T-cell (primary cell): ENCODE data around the gene TNS1. TPM values are rescaled to one million over a fixed set of nuclear protein-coding genes. Genes with fewer than 3 reads are reported as not detected.

Experiments used
- ATAC-seq, 4 experiments: fragments of 200-7000 bp in 3 of 4; fragments of 150-1000 bp in 1 of 4; cut with Tn5 transposase; replicated peaks in 1 of 4; 1 replicate in 3 of 4; 2 replicates in 1 of 4; pipeline ENCODE4 v1.10.0; 2021; ENCODE audit warnings: moderate library complexity in 3 of 4, mild to moderate bottlenecking in 2 of 4, moderate number of reproducible peaks in 1 of 4
- CTCF ChIA-PET, 2 donors: fragments of 300-600 bp; sonication (Branson Sonifier 250); formaldehyde crosslinking; loops; one replicate each; lab custom pipeline; 2022; ENCODE audit warnings: antibody characterized with exemption in 2 of 2; lab: Charles Lee
- POLR2A ChIA-PET, 2 donors: fragments of 300-600 bp; sonication (Branson Sonifier 250); formaldehyde crosslinking; loops; one replicate each; lab custom pipeline; 2022; ENCODE audit warnings: antibody characterized with exemption in 2 of 2; lab: Charles Lee
- DNase-seq, 35 experiments: peaks; one replicate each; pipeline versions ENCODE4 v3.0.0 to v3.0.0-alpha.2; 2013 to 2023
- H3K27ac ChIP-seq: one replicate; pipeline ENCODE4 v1.5.1; 2013; ENCODE audit warnings: low read length
- H3K27me3 ChIP-seq, 2 experiments: replicated peaks in 1 of 2; 1 replicate in 1 of 2; 2 replicates in 1 of 2; pipeline versions ENCODE4 v1.6.1 to v1.7.0; 2013; ENCODE audit warnings: low read length in 1 of 2, mixed read lengths in 1 of 2; ENCODE audit not compliant: control insufficient read depth in 2 of 2, insufficient read depth in 2 of 2; ENCODE audit errors: extremely low read depth in 1 of 2
- H3K36me3 ChIP-seq, 2 donors: 1 replicate in 1 of 2; 2 replicates in 1 of 2; pipeline versions ENCODE4 v1.6.1 to v1.7.0; 2013; ENCODE audit warnings: low read length in 1 of 2; ENCODE audit not compliant: control insufficient read depth in 2 of 2, insufficient read depth in 1 of 2; ENCODE audit errors: extremely low read depth in 1 of 2
- H3K4me1 ChIP-seq, 2 experiments: 1 replicate in 1 of 2; 2 replicates in 1 of 2; pipeline versions ENCODE4 v1.6.1 to v1.7.0; 2013; ENCODE audit warnings: low read length in 2 of 2, mixed read lengths in 1 of 2; ENCODE audit not compliant: insufficient read depth in 2 of 2, control insufficient read depth in 1 of 2; ENCODE audit errors: extremely low read depth in 1 of 2
- H3K4me3 ChIP-seq, 2 donors: 1 replicate in 1 of 2; 2 replicates in 1 of 2; pipeline versions ENCODE4 v1.5.1 to v1.7.0; 2013; ENCODE audit warnings: mild to moderate bottlenecking in 2 of 2, low read length in 1 of 2, moderate library complexity in 1 of 2; ENCODE audit not compliant: control insufficient read depth in 1 of 2; ENCODE audit errors: extremely low read depth in 1 of 2
- H3K9me3 ChIP-seq: 2 replicates; pipeline ENCODE4 v1.7.0; 2013
- H3K27ac Mint-ChIP-seq, 2 donors: one replicate each; pipeline ENCODE4 v1.8.0; 2020 to 2021; ENCODE audit warnings: mild to moderate bottlenecking in 2 of 2, mixed read lengths in 2 of 2
- H3K27me3 Mint-ChIP-seq, 2 donors: one replicate each; pipeline ENCODE4 v1.8.0; 2021 to 2022; ENCODE audit warnings: mixed read lengths in 2 of 2
- H3K36me3 Mint-ChIP-seq: one replicate; pipeline ENCODE4 v1.8.0; 2021; ENCODE audit warnings: mixed read lengths
- H3K4me1 Mint-ChIP-seq, 3 donors: one replicate each; pipeline ENCODE4 v1.8.0; 2020 to 2022; ENCODE audit warnings: mixed read lengths in 3 of 3, mild to moderate bottlenecking in 1 of 3
- H3K4me3 Mint-ChIP-seq, 3 donors: one replicate each; pipeline ENCODE4 v1.8.0; 2020 to 2022; ENCODE audit warnings: mild to moderate bottlenecking in 3 of 3, mixed read lengths in 3 of 3, moderate library complexity in 3 of 3
- H3K9me3 Mint-ChIP-seq, 3 donors: one replicate each; pipeline ENCODE4 v1.8.0; 2020 to 2022; ENCODE audit warnings: mixed read lengths in 3 of 3
- WGBS: methylation state at CpG from one replicate; pipeline ENCODE4 v1.1.5; 2013; ENCODE audit warnings: missing lambda C conversion rate; ENCODE audit not compliant: insufficient coverage; 5-methylcytosine and 5-hydroxymethylcytosine counted together
- total RNA-seq, 35 experiments: library from RNA in 6 of 35; stranded (reverse) in 6 of 35; fragments of 120-200 nt in 1 of 35; gene quantifications; one replicate each; pipeline versions ENCODE4 v1.2.1 to v1.2.4 and lab custom pipeline; 2013 to 2026

TNS1 gene
- total RNA-seq, 5 donors from 2014 or later (not counting 1 experiment from before 2014, with no cell fraction given) = 0.28 to 2.1 (median 1.3) TPM

- H3K36me3 ChIP-seq = no peaks in the 10 kb centered on the region
- POLR2A ChIA-PET = no interaction called here
- no peak for DNase-seq
- CTCF ChIA-PET = interaction anchor here in 1 of 2 donors (0.6 kb wide), 1 partner anchor 940 kb away, joined by 4 read pairs; no protein-coding TSS in a partner anchor
- Mint-ChIP-seq H3K27me3 (peaks cover 21 to 25% of the 10 kb centered on the region in 2 donors), H3K27ac (no peak overlapping the region), H3K4me1 (no peaks in the 10 kb centered on the region), H3K9me3 (no peaks in the 10 kb centered on the region), H3K36me3 (no peaks in the 10 kb centered on the region), H3K4me3 (no peak overlapping the region)
- no peak for ATAC-seq
- no peaks in the 10 kb centered on the region for H3K9me3 ChIP-seq
- peaks cover 0 to 55% of the 10 kb centered on the region in 2 experiments for H3K27me3 ChIP-seq
- H3K27ac ChIP-seq = no peak overlapping the region
- WGBS = 48% methylated on average over 9 of the region's 11 CpGs
- no peaks in the 10 kb centered on the region for H3K4me1 ChIP-seq
- no peak overlapping the region for H3K4me3 ChIP-seq
Observed at GRCh38 chr2:218003281-218003944, 618 bp upstream of the TNS1 start.

- Histone ChIP-seq H3K27me3 (peaks cover 0 to 51% of the 10 kb centered on the region in 2 experiments), H3K27ac (no peak overlapping the region), H3K9me3 (no peaks in the 10 kb centered on the region), H3K4me1 (no peaks in the 10 kb centered on the region), H3K36me3 (no peaks in the 10 kb centered on the region), H3K4me3 (no peak overlapping the region)
- 70% methylated on average over 5 of the region's 12 CpGs for WGBS
- Mint-ChIP-seq H3K27me3 (peaks cover 19 to 26% of the 10 kb centered on the region in 2 donors), H3K4me3 (no peak overlapping the region), H3K36me3 (no peaks in the 10 kb centered on the region), H3K27ac (no peak overlapping the region), H3K9me3 (no peaks in the 10 kb centered on the region), H3K4me1 (peaks cover 0 to 4% (median 0%) of the 10 kb centered on the region in 3 donors)
- CTCF ChIA-PET = interaction anchor here in 1 of 2 donors (0.6 kb wide), 1 partner anchor 280 kb away, joined by 3 read pairs; no protein-coding TSS in a partner anchor
- POLR2A ChIA-PET = no interaction called here
- ATAC-seq (no peak), DNase-seq (no peak)
Observed at GRCh38 chr2:218002143-218002844, 501 bp downstream of the TNS1 start.

GRCh38 chr2:218001629-218002028 lies 1.2 kb downstream of the TNS1 start:
- no peaks in the 10 kb centered on the region for H3K36me3 Mint-ChIP-seq
- Histone ChIP-seq H3K27ac (no peak overlapping the region), H3K4me1 (no peaks in the 10 kb centered on the region), H3K4me3 (no peak overlapping the region), H3K27me3 (peaks cover 0 to 54% of the 10 kb centered on the region in 2 experiments), H3K36me3 (no peaks in the 10 kb centered on the region), H3K9me3 (no peaks in the 10 kb centered on the region)
- WGBS = 37% methylated on average over 4 of the region's 4 CpGs
- peaks cover 19 to 30% of the 10 kb centered on the region in 2 donors for H3K27me3 Mint-ChIP-seq
- POLR2A ChIA-PET = no interaction called here
- H3K9me3 Mint-ChIP-seq = no peaks in the 10 kb centered on the region
- CTCF ChIA-PET = interaction anchor here in 1 of 2 donors (0.7 kb wide), 1 partner anchor 17 kb away, joined by 4 read pairs; no protein-coding TSS in a partner anchor
- H3K4me1 Mint-ChIP-seq = peaks cover 0 to 4% (median 0%) of the 10 kb centered on the region in 3 donors
- no peak overlapping the region for H3K27ac Mint-ChIP-seq
- H3K4me3 Mint-ChIP-seq = no peak overlapping the region
- no peak for ATAC-seq
- no peak for DNase-seq

GRCh38 chr2:218000136-218000535 lies 2.7 kb downstream of the TNS1 start:
- H3K36me3 Mint-ChIP-seq = no peaks in the 10 kb centered on the region
- ATAC-seq (no peak), DNase-seq (no peak)
- no peak overlapping the region for H3K4me3 ChIP-seq
- no peaks in the 10 kb centered on the region for H3K36me3 ChIP-seq
- H3K9me3 ChIP-seq = no peaks in the 10 kb centered on the region
- H3K27ac Mint-ChIP-seq = no peak overlapping the region
- no peaks in the 10 kb centered on the region for H3K4me1 ChIP-seq
- peaks cover 0 to 4% (median 0%) of the 10 kb centered on the region in 3 donors for H3K4me1 Mint-ChIP-seq
- no peak overlapping the region for H3K4me3 Mint-ChIP-seq
- ChIA-PET POLR2A (no interaction called here), CTCF (interaction anchor here in 1 of 2 donors (0.7 kb wide), 1 partner anchor 70 kb away, joined by 3 read pairs; no protein-coding TSS in a partner anchor)
- H3K9me3 Mint-ChIP-seq = no peaks in the 10 kb centered on the region
- peaks cover 17 to 27% of the 10 kb centered on the region in 2 donors for H3K27me3 Mint-ChIP-seq
- H3K27ac ChIP-seq = no peak overlapping the region
- peaks cover 0 to 47% of the 10 kb centered on the region in 2 experiments for H3K27me3 ChIP-seq

- H3K27ac ChIP-seq = no peak overlapping the region
- Mint-ChIP-seq H3K27ac (no peak overlapping the region), H3K4me3 (no peak overlapping the region), H3K9me3 (no peaks in the 10 kb centered on the region), H3K27me3 (peaks cover 15 to 27% of the 10 kb centered on the region in 2 donors), H3K4me1 (peaks cover 0 to 4% (median 0%) of the 10 kb centered on the region in 3 donors), H3K36me3 (no peaks in the 10 kb centered on the region)
- no peaks in the 10 kb centered on the region for H3K9me3 ChIP-seq
- DNase-seq (no peak), ATAC-seq (no peak)
- WGBS = 66% methylated on average over 4 of the region's 4 CpGs
- H3K36me3 ChIP-seq = no peaks in the 10 kb centered on the region
- H3K4me3 ChIP-seq = no peak overlapping the region
- ChIA-PET CTCF (interaction anchor here in 1 of 2 donors (0.7 to 1.2 kb wide), 2 partner anchors 9 to 71 kb away, joined by 3 read pairs; no protein-coding TSS in a partner anchor), POLR2A (no interaction called here)
- H3K27me3 ChIP-seq = peaks cover 0 to 49% of the 10 kb centered on the region in 2 experiments
- no peaks in the 10 kb centered on the region for H3K4me1 ChIP-seq
Observed at GRCh38 chr2:217999595-217999959, 3.2 kb downstream of the TNS1 start.

- Mint-ChIP-seq H3K4me3 (no peak overlapping the region), H3K4me1 (peaks cover 0 to 4% (median 0%) of the 10 kb centered on the region in 3 donors), H3K9me3 (no peaks in the 10 kb centered on the region), H3K27me3 (peaks cover 15 to 27% of the 10 kb centered on the region in 2 donors), H3K36me3 (no peaks in the 10 kb centered on the region), H3K27ac (no peak overlapping the region)
- Histone ChIP-seq H3K27me3 (peaks cover 0 to 50% of the 10 kb centered on the region in 2 experiments), H3K4me3 (no peak overlapping the region), H3K9me3 (no peaks in the 10 kb centered on the region), H3K27ac (no peak overlapping the region), H3K4me1 (no peaks in the 10 kb centered on the region), H3K36me3 (no peaks in the 10 kb centered on the region)
- no peak for ATAC-seq
- no peak for DNase-seq
- ChIA-PET POLR2A (no interaction called here), CTCF (interaction anchor here in 1 of 2 donors (1.2 kb wide), 1 partner anchor 8 kb away, joined by 3 read pairs; no protein-coding TSS in a partner anchor)
- WGBS = 63% methylated on average over 1 of the region's 10 CpGs
Observed at GRCh38 chr2:217998926-217999594, 3.7 kb downstream of the TNS1 start.
